K562 (cell line): ENCODE results near the gene NAT8L. TPM values are rescaled to one million over a fixed set of nuclear protein-coding genes. Genes with fewer than 3 reads are reported as not detected.

Source experiments
- ATAC-seq: fragments of 200-7000 bp; cut with Tn5 transposase; 3 replicates; pipeline ENCODE4 v1.9.1; 2020; ENCODE audit warnings: moderate library complexity
- BruUV-seq: library from RNA; stranded (reverse); fragments of 400-500 nt; replicated peaks from 2 replicates; lab custom pipeline; 2021; lab: Mats Ljungman, UMichigan
- CTCF ChIA-PET: fragments of 300-600 bp; formaldehyde crosslinking; extraction: SDS; loops from one replicate; lab custom pipeline; 2021; ENCODE audit warnings: low intra/inter-chr PET ratio; lab: Yijun Ruan, JAX
- POLR2A ChIA-PET: fragments of 300-600, 350-650 bp; sonication (Branson Sonifier 250); formaldehyde crosslinking; extraction: SDS; loops from one replicate; lab custom pipeline; 2021; ENCODE audit warnings: antibody characterized with exemption, inconsistent platforms; lab: Yijun Ruan, JAX
- DNase-seq, 4 experiments: peaks; one replicate each; pipeline versions ENCODE4 v3.0.0 to v3.0.0-alpha.2; 2011 to 2018; ENCODE audit warnings: low spot score in 3 of 4, mixed read lengths in 3 of 4; ENCODE audit errors: extremely low read depth in 1 of 4
- FAIRE-seq: peaks from 2 replicates; lab custom pipeline; 2011; peaks lifted over from hg19 to GRCh38; lab: Jason Lieb, UNC
- H2AFZ ChIP-seq: 2 replicates; pipeline ENCODE4 v1.6.0; 2011; ENCODE audit warnings: low read depth, low read length, control low read depth, inconsistent platforms
- H3K27ac ChIP-seq: fragments of 200-600 bp; 3 replicates; pipeline ENCODE4 v1.8.0; 2011; ENCODE audit warnings: low read depth, mild to moderate bottlenecking, control low read depth, inconsistent platforms, low read length, moderate library complexity, mixed read lengths; ENCODE audit errors: extremely low read depth
- H3K27me3 ChIP-seq, 2 experiments: fragments of 300-600 bp in 1 of 2; 2 replicates in 1 of 2; 3 replicates in 1 of 2; pipeline versions ENCODE4 v1.6.0 to v1.8.0; 2011; ENCODE audit warnings: inconsistent platforms in 2 of 2, low read length in 2 of 2, mild to moderate bottlenecking in 1 of 2, mixed read lengths in 1 of 2, moderate library complexity in 1 of 2; ENCODE audit not compliant: control insufficient read depth in 2 of 2, insufficient read depth in 2 of 2
- H3K36me3 ChIP-seq: fragments of 300-600 bp; 3 replicates; pipeline ENCODE4 v1.8.0; 2011; ENCODE audit warnings: mild to moderate bottlenecking, low read length, inconsistent platforms; ENCODE audit not compliant: control insufficient read depth, insufficient read depth
- H3K4me1 ChIP-seq, 2 experiments: fragments of 200-600 bp in 1 of 2; replicated peaks in 1 of 2; 2 replicates in 1 of 2; 3 replicates in 1 of 2; pipeline versions ENCODE4 v1.5.1 to v1.8.0; 2011; ENCODE audit warnings: inconsistent platforms in 2 of 2, low read length in 2 of 2, mild to moderate bottlenecking in 1 of 2, mixed read lengths in 1 of 2, moderate library complexity in 1 of 2; ENCODE audit not compliant: control insufficient read depth in 2 of 2, insufficient read depth in 2 of 2
- H3K4me2 ChIP-seq: 2 replicates; pipeline ENCODE4 v1.6.1; 2011; ENCODE audit warnings: low read length, control low read depth, inconsistent platforms, mixed read lengths; ENCODE audit not compliant: insufficient read depth
- H3K4me3 ChIP-seq: fragments of 200-600 bp; sonication (generic), shearing (Covaris generic); 2 replicates; pipeline ENCODE4 v1.5.1; 2016; ENCODE audit warnings: control low read depth, inconsistent platforms
- H3K79me2 ChIP-seq: fragments of 200-600 bp; 3 replicates; pipeline ENCODE4 v1.8.0; 2011; ENCODE audit warnings: low read length, inconsistent platforms; ENCODE audit not compliant: control insufficient read depth, insufficient read depth
- H3K9ac ChIP-seq, 2 experiments: 2 replicates each; pipeline versions ENCODE4 v1.6.0 to v1.6.1; 2011; ENCODE audit warnings: low read depth in 2 of 2, low read length in 2 of 2, control low read depth in 1 of 2, inconsistent platforms in 1 of 2, mild to moderate bottlenecking in 1 of 2, mixed read lengths in 1 of 2; ENCODE audit not compliant: insufficient read depth in 1 of 2
- H3K9me1 ChIP-seq: one replicate; pipeline ENCODE4 v1.6.0; 2011; ENCODE audit warnings: inconsistent platforms, mild to moderate bottlenecking, low read length, moderate library complexity; ENCODE audit not compliant: control insufficient read depth, insufficient read depth
- H3K9me3 ChIP-seq: replicated peaks from 2 replicates; pipeline ENCODE4 v1.5.1; 2011; ENCODE audit warnings: low read depth, low read length, inconsistent platforms; ENCODE audit not compliant: control insufficient read depth, insufficient read depth
- H4K20me1 ChIP-seq: replicated peaks from 2 replicates; pipeline ENCODE4 v1.6.1; 2011; ENCODE audit warnings: low read length, inconsistent platforms, mixed read lengths; ENCODE audit not compliant: control insufficient read depth, insufficient read depth
- GATA2 ChIP-seq: sonication (generic); formaldehyde crosslinking; IDR thresholded peaks from 2 replicates; pipeline ENCODE4 v1.4.0; 2020; ENCODE audit warnings: mild to moderate bottlenecking, missing genetic modification reagents
- KLF6 ChIP-seq: fragments of 250-450 bp; sonication (Bioruptor Pico); IDR thresholded peaks from 2 replicates; pipeline ENCODE4 v1.4.0; 2020; ENCODE audit warnings: mild to moderate bottlenecking, moderate library complexity, borderline replicate concordance
- MYNN ChIP-seq, 2 experiments: sonication (generic); formaldehyde crosslinking in 1 of 2; IDR thresholded peaks; 2 replicates each; pipeline versions ENCODE4 v1.5.0 to v1.6.1; 2016 to 2020; ENCODE audit warnings: antibody characterized with exemption in 1 of 2, missing genetic modification reagents in 1 of 2
- NFIC ChIP-seq: fragments of 450-650 bp; IDR thresholded peaks from 2 replicates; pipeline ENCODE4 v1.6.1; 2017; ENCODE audit warnings: mild to moderate bottlenecking, inconsistent platforms
- PHB2 ChIP-seq: fragments of 450-650 bp; IDR thresholded peaks from 2 replicates; pipeline ENCODE4 v1.6.1; 2017; ENCODE audit warnings: low read depth
- SMARCE1 ChIP-seq: fragments of 450-650 bp; IDR thresholded peaks from 2 replicates; pipeline ENCODE4 v1.7.1; 2016; ENCODE audit warnings: mild to moderate bottlenecking
- TAF15 ChIP-seq: fragments of 200-400 bp; formaldehyde crosslinking; IDR thresholded peaks from 2 replicates; pipeline ENCODE4 v1.6.1; 2017; ENCODE audit warnings: mild to moderate bottlenecking, low read depth, low read length, moderate library complexity
- ZFP30 ChIP-seq: fragments of 250-450 bp; sonication (Bioruptor Pico); IDR thresholded peaks from 2 replicates; pipeline ENCODE4 v1.8.0; 2022; ENCODE audit warnings: moderate library complexity, mild to moderate bottlenecking, inconsistent platforms, borderline replicate concordance
- ZNF583 ChIP-seq: fragments of 250-450 bp; sonication (Bioruptor Pico); IDR thresholded peaks from 2 replicates; pipeline ENCODE4 v1.4.0; 2020
- ZNF695 ChIP-seq: fragments of 450-650 bp; formaldehyde crosslinking; IDR thresholded peaks from 2 replicates; pipeline ENCODE4 v1.4.0; 2020; ENCODE audit warnings: mild to moderate bottlenecking, moderate library complexity
- WGBS: fragments of 100-300 bp; shearing (Covaris generic); methylation state at CpG from one replicate; pipeline ENCODE4 v1.1.6; 2016; ENCODE audit warnings: low coverage, mixed read lengths; ENCODE audit not compliant: insufficient coverage; ENCODE audit errors: missing lambda C conversion rate; 5-methylcytosine and 5-hydroxymethylcytosine counted together
- in situ Hi-C: fragments of 300-500 bp; cut with MboI; formaldehyde crosslinking; loops from 4 replicates; pipeline ENCODE4 v1.15.0; 2018; ENCODE audit warnings: inconsistent platforms, mixed read lengths
- intact Hi-C: fragments of 100-400 bp; cut with micrococcal nuclease; formaldehyde crosslinking; loops from 2 replicates; pipeline ENCODE4 v1.14.2; 2022
- polyA plus RNA-seq, 8 experiments: library from polyadenylated mRNA; depleted of rRNA in 4 of 8; stranded (reverse) in 5 of 8; unstranded in 3 of 8; fragments of >200 nt; fragmentation: Nextera tagmentation in 2 of 8; fragmentation: Illumina TruSeq in 1 of 8; extraction: Ambion mirVana in 2 of 8; extraction: Trizol in 1 of 8; gene quantifications; 2 replicates each; pipeline versions ENCODE4 v1.2.1 to v1.2.3, GENCODE V29; 2011 to 2014; ENCODE audit warnings: inconsistent platforms in 1 of 8, missing spikeins in 1 of 8
- total RNA-seq, 7 experiments: library from RNA; depleted of rRNA in 6 of 7; stranded (reverse); fragments of >200 nt in 6 of 7; fragmentation: Illumina TruSeq in 2 of 7; extraction: Trizol in 2 of 7; gene quantifications; 2 replicates each; pipeline versions ENCODE4 v1.2.1 to v1.2.3, GENCODE V29; 2011 to 2021; ENCODE audit warnings: low replicate concordance in 1 of 7
- TF ChIP-seq, protein P1 (sequence below): fragments of 250-450 bp; sonication (Bioruptor Pico); IDR thresholded peaks from 2 replicates; pipeline ENCODE4 v1.8.0; 2021; ENCODE audit warnings: mild to moderate bottlenecking, moderate library complexity
- TF ChIP-seq, protein P2 (sequence below): sonication (generic); formaldehyde crosslinking; IDR thresholded peaks from 2 replicates; pipeline ENCODE4 v1.9.0; 2022; ENCODE audit warnings: mild to moderate bottlenecking, missing genetic modification reagents
- TF ChIP-seq, protein P3 (sequence below): sonication (generic); formaldehyde crosslinking; IDR thresholded peaks from 2 replicates; pipeline ENCODE4 v1.9.0; 2022; ENCODE audit warnings: mild to moderate bottlenecking, missing genetic modification reagents
- TF ChIP-seq, protein P4 (sequence below): fragments of 450-650 bp; IDR thresholded peaks from one replicate; pipeline ENCODE4 v1.6.1; 2018; ENCODE audit warnings: mild to moderate bottlenecking, moderate library complexity; ENCODE audit not compliant: partially characterized antibody

NAT8L gene
- total and polyA plus RNA-seq, 9 of the 15 experiments (the other 6 are each of a cell fraction or from before 2014, with no cell fraction given), result 0.06 to 11.0 (median 1.5) TPM

DNA sequence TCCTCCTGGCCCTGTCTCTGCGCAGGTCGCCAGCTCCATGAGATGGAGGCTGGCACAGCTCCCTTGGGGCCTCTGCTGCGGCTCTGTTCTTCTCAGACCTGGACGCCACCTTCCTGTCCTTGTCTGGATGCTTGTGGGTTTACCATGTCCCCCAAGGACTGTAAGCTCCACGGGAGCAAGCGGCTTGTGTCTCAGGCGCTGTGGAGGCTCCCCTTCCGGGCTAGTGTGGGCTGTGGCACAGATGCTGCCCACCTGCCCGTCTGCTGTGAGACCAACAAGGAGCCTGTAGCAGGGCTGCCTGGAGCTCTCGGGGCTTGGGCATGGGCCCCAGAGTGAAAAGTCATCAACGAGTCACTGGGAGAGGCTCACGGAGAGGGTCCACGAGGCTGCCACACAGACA, 25.2 kb downstream of the NAT8L start:
- Histone ChIP-seq H4K20me1 (no peaks in the 10 kb centered on the region), H3K27ac (no peak overlapping the region), H2AFZ (no peak overlapping the region), H3K4me1 (peaks cover 0 to 9% of the 10 kb centered on the region in 2 experiments; a peak in 2 of 5 replicates), H3K79me2 (no peaks in the 10 kb centered on the region), H3K4me2 (no peak overlapping the region), H3K27me3 (peaks cover 27 to 60% of the 10 kb centered on the region in 2 experiments; a peak in 4 of 5 replicates), H3K36me3 (no peaks in the 10 kb centered on the region), H3K9ac (no peak overlapping the region), H3K9me3 (no peaks in the 10 kb centered on the region), H3K4me3 (no peak overlapping the region), H3K9me1 (no peaks in the 10 kb centered on the region)
- no peak for FAIRE-seq
- ATAC-seq, result no peak
- in situ Hi-C loops (no loop called here), intact Hi-C loops (no loop called here)
- ChIA-PET CTCF (no interaction called here), POLR2A (interaction anchor here (0.6 to 1.0 kb wide), 2 partner anchors 10 to 133 kb away, joined by 3 read pairs; no protein-coding TSS in a partner anchor)
- 0% methylated on average over 12 of the region's 13 CpGs for WGBS
- DNase-seq, result no peak
- no peak for TF ChIP-seq ZNF695
- no peak for TF ChIP-seq SMARCE1
- TF ChIP-seq NFIC, result no peak
- TF ChIP-seq MYNN (IDR thresholded peaks at IDR 0.05), result no peak
- TF ChIP-seq MYNN (CRISPR knock-in tag; IDR thresholded peaks at IDR 0.05), result no peak
- TF ChIP-seq PHB2, result no peak
- no peak for TF ChIP-seq GATA2 (CRISPR knock-in tag)
- TF ChIP-seq ZFP30 (CRISPR knock-in tag), result no peak
- TF ChIP-seq, protein P1, sequence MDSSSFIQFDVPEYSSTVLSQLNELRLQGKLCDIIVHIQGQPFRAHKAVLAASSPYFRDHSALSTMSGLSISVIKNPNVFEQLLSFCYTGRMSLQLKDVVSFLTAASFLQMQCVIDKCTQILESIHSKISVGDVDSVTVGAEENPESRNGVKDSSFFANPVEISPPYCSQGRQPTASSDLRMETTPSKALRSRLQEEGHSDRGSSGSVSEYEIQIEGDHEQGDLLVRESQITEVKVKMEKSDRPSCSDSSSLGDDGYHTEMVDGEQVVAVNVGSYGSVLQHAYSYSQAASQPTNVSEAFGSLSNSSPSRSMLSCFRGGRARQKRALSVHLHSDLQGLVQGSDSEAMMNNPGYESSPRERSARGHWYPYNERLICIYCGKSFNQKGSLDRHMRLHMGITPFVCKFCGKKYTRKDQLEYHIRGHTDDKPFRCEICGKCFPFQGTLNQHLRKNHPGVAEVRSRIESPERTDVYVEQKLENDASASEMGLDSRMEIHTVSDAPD, result no peak
- no peak for TF ChIP-seq KLF6
- no peak for TF ChIP-seq TAF15
- no peak for TF ChIP-seq ZNF583
- TF ChIP-seq, protein P2, sequence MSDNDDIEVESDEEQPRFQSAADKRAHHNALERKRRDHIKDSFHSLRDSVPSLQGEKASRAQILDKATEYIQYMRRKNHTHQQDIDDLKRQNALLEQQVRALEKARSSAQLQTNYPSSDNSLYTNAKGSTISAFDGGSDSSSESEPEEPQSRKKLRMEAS, result no peak
- TF ChIP-seq, protein P3, sequence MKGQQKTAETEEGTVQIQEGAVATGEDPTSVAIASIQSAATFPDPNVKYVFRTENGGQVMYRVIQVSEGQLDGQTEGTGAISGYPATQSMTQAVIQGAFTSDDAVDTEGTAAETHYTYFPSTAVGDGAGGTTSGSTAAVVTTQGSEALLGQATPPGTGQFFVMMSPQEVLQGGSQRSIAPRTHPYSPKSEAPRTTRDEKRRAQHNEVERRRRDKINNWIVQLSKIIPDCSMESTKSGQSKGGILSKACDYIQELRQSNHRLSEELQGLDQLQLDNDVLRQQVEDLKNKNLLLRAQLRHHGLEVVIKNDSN (CRISPR knock-in tag), result no peak
- TF ChIP-seq, protein P4, sequence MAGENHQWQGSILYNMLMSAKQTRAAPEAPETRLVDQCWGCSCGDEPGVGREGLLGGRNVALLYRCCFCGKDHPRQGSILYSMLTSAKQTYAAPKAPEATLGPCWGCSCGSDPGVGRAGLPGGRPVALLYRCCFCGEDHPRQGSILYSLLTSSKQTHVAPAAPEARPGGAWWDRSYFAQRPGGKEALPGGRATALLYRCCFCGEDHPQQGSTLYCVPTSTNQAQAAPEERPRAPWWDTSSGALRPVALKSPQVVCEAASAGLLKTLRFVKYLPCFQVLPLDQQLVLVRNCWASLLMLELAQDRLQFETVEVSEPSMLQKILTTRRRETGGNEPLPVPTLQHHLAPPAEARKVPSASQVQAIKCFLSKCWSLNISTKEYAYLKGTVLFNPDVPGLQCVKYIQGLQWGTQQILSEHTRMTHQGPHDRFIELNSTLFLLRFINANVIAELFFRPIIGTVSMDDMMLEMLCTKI, result no peak
- BruUV-seq, result no TSS peak
